Fibroblast of lung (primary cell): ENCODE data around the gene FTL. TPM values are rescaled to one million over a fixed set of nuclear protein-coding genes. Genes with fewer than 3 reads are reported as not detected.

ENCODE experiments used
- DNase-seq, 2 donors: peaks; one replicate each; pipeline versions ENCODE4 v3.0.0 to v3.0.0-alpha.2; 2010; ENCODE audit warnings: low read depth in 2 of 2
- H2AFZ ChIP-seq: 2 replicates; pipeline ENCODE4 v1.5.1; 2012; ENCODE audit warnings: low read length, control low read depth, inconsistent platforms
- H3K27ac ChIP-seq: 2 replicates; pipeline ENCODE4 v1.5.1; 2011; ENCODE audit warnings: low read length, control low read depth; ENCODE audit not compliant: insufficient read depth
- H3K27me3 ChIP-seq: 2 replicates; pipeline ENCODE4 v1.5.1; 2011; ENCODE audit warnings: mild to moderate bottlenecking, low read length; ENCODE audit not compliant: control insufficient read depth, insufficient read depth
- H3K36me3 ChIP-seq: 2 replicates; pipeline ENCODE4 v1.5.1; 2011; ENCODE audit warnings: low read length; ENCODE audit not compliant: control insufficient read depth, insufficient read depth
- H3K4me1 ChIP-seq: 2 replicates; pipeline ENCODE4 v1.5.1; 2011; ENCODE audit warnings: low read length; ENCODE audit not compliant: control insufficient read depth, insufficient read depth; ENCODE audit errors: extremely low read depth
- H3K4me2 ChIP-seq: 2 replicates; pipeline ENCODE4 v1.5.1; 2011; ENCODE audit warnings: low read length, control low read depth; ENCODE audit not compliant: insufficient read depth; ENCODE audit errors: extremely low read depth
- H3K4me3 ChIP-seq, 4 experiments: fragments of 200-600 bp in 1 of 4; sonication (generic) in 1 of 4; replicated peaks in 1 of 4; 2 replicates each; pipeline ENCODE4 v1.5.1; 2011 to 2016; ENCODE audit warnings: low read length in 4 of 4, low read depth in 3 of 4, mild to moderate bottlenecking in 3 of 4, control low read depth in 2 of 4, inconsistent platforms in 1 of 4, mixed read lengths in 1 of 4; ENCODE audit not compliant: insufficient read depth in 1 of 4; ENCODE audit errors: control extremely low read depth in 1 of 4
- H3K79me2 ChIP-seq: 2 replicates; pipeline ENCODE4 v1.5.1; 2012; ENCODE audit warnings: mild to moderate bottlenecking, low read length, inconsistent platforms; ENCODE audit not compliant: control insufficient read depth, insufficient read depth
- H3K9ac ChIP-seq: 2 replicates; pipeline ENCODE4 v1.5.1; 2011; ENCODE audit warnings: mild to moderate bottlenecking, low read length, control low read depth; ENCODE audit not compliant: insufficient read depth
- H3K9me3 ChIP-seq: 2 replicates; pipeline ENCODE4 v1.5.1; 2012; ENCODE audit warnings: low read depth, low read length; ENCODE audit not compliant: control insufficient read depth, insufficient read depth
- H4K20me1 ChIP-seq: 2 replicates; pipeline ENCODE4 v1.5.1; 2011; ENCODE audit warnings: low read length; ENCODE audit not compliant: control insufficient read depth, insufficient read depth; ENCODE audit errors: extremely low read depth
- CTCF ChIP-seq, 2 donors: IDR thresholded peaks in 1 of 2; conservative IDR thresholded peaks in 1 of 2; 1 replicate in 1 of 2; 2 replicates in 1 of 2; pipeline ENCODE4 v1.5.1; 2011 to 2012; ENCODE audit warnings: low read length in 2 of 2, control low read depth in 1 of 2, inconsistent platforms in 1 of 2, low read depth in 1 of 2, mild to moderate bottlenecking in 1 of 2
- EZH2 ChIP-seq: IDR thresholded peaks from 2 replicates; pipeline ENCODE4 v1.5.1; 2012; ENCODE audit warnings: low read length, control low read depth, mild to moderate bottlenecking; ENCODE audit errors: missing control alignments
- polyA plus RNA-seq, 2 donors: library from polyadenylated mRNA; depleted of rRNA in 1 of 2; stranded (reverse) in 1 of 2; unstranded in 1 of 2; fragments of >200 nt; gene quantifications; 2 replicates each; pipeline ENCODE4 v1.2.1, GENCODE V29; 2011 to 2012; ENCODE audit warnings: missing spikeins in 1 of 2
- total RNA-seq: library from RNA; depleted of rRNA; stranded (reverse); fragments of >200 nt; gene quantifications from 2 replicates; pipeline ENCODE4 v1.2.1, GENCODE V29; 2014

The FTL gene
- total and polyA plus RNA-seq, 2 donors (not counting 1 experiment from before 2014, with no cell fraction given), result 1,844 to 6,440 TPM

- Histone ChIP-seq H3K36me3 (no peaks in the 10 kb centered on the region), H3K79me2 (no peaks in the 10 kb centered on the region), H3K27me3 (no peaks in the 10 kb centered on the region), H3K9me3 (no peaks in the 10 kb centered on the region), H3K4me1 (no peaks in the 10 kb centered on the region), H3K9ac (no peak overlapping the region), H3K4me3 (no peak overlapping the region), H3K4me2 (no peak overlapping the region), H3K27ac (no peak overlapping the region), H2AFZ (no peak overlapping the region), H4K20me1 (no peaks in the 10 kb centered on the region)
- no peak for DNase-seq
- TF ChIP-seq CTCF (conservative IDR thresholded peaks at IDR 0.05 in 1 of 2, IDR thresholded peaks at IDR 0.05 in 1 of 2; ENCODE audit: low read depth in 1 of 2, low read length in 2 of 2), result no peak
- no peak for TF ChIP-seq EZH2
Observed at GRCh38 chr19:48945415-48945814, 19.7 kb upstream of the FTL start.

- no peak overlapping the region for H3K9ac ChIP-seq
- no peak overlapping the region for H3K4me2 ChIP-seq
- no peaks in the 10 kb centered on the region for H3K4me1 ChIP-seq
- no peaks in the 10 kb centered on the region for H3K36me3 ChIP-seq
- H3K9me3 ChIP-seq, result no peaks in the 10 kb centered on the region
- H3K4me3 ChIP-seq, result no peak overlapping the region
- no peak overlapping the region for H2AFZ ChIP-seq
- no peaks in the 10 kb centered on the region for H4K20me1 ChIP-seq
- no peaks in the 10 kb centered on the region for H3K79me2 ChIP-seq
- TF ChIP-seq EZH2, result no peak
- no peak for TF ChIP-seq CTCF (conservative IDR thresholded peaks at IDR 0.05 in 1 of 2, IDR thresholded peaks at IDR 0.05 in 1 of 2; ENCODE audit: low read depth in 1 of 2, low read length in 2 of 2)
- DNase-seq, result no peak
- no peak overlapping the region for H3K27ac ChIP-seq
- H3K27me3 ChIP-seq, result no peaks in the 10 kb centered on the region
Observed at GRCh38 chr19:48945817-48946216, 19.3 kb upstream of the FTL start.

GRCh38 chr19:48946463-48947257 is 18.4 kb upstream of the FTL start:
- TF ChIP-seq EZH2 (no peak), CTCF (conservative IDR thresholded peaks at IDR 0.05 in 1 of 2, IDR thresholded peaks at IDR 0.05 in 1 of 2; ENCODE audit: low read depth in 1 of 2, low read length in 2 of 2) (no peak)
- no peaks in the 10 kb centered on the region for H3K27me3 ChIP-seq
- no peak overlapping the region for H3K4me2 ChIP-seq
- no peaks in the 10 kb centered on the region for H3K9me3 ChIP-seq
- no peak overlapping the region for H3K4me3 ChIP-seq
- no peak overlapping the region for H3K27ac ChIP-seq
- no peak overlapping the region for H2AFZ ChIP-seq
- H3K9ac ChIP-seq, result no peak overlapping the region
- H3K79me2 ChIP-seq, result no peaks in the 10 kb centered on the region
- no peaks in the 10 kb centered on the region for H3K36me3 ChIP-seq
- no peaks in the 10 kb centered on the region for H4K20me1 ChIP-seq
- H3K4me1 ChIP-seq, result no peaks in the 10 kb centered on the region
- DNase-seq, result no peak
